Measurements from ENCODE around the gene BRAP.

- TF ChIP-seq EZH2 (IDR thresholded peaks at IDR 0.05; ENCODE audit: insufficient read depth, poor library complexity, severe bottlenecking) (no peak), EZH2phosphoT487 (IDR thresholded peaks at IDR 0.05; ENCODE audit: insufficient read depth, low read depth) (no peak)
These were observed 47.0 kb upstream of the BRAP start for GRCh38 chr12:111732786-111733185.

All from GM23248 (cell line).